K562 (cell line): ENCODE data around the gene PRSS8. TPM values are rescaled to one million over a fixed set of nuclear protein-coding genes. Genes with fewer than 3 reads are reported as not detected.

Source experiments
- CHAMP1 ChIP-seq: fragments of 450-650 bp; IDR thresholded peaks from 2 replicates; pipeline ENCODE4 v1.6.1; 2016; ENCODE audit warnings: mild to moderate bottlenecking
- E2F5 ChIP-seq: sonication (generic); formaldehyde crosslinking; IDR thresholded peaks from 2 replicates; pipeline ENCODE4 v1.8.0; 2022; ENCODE audit warnings: mild to moderate bottlenecking, missing genetic modification reagents
- FOS ChIP-seq: IDR thresholded peaks from 3 replicates; pipeline ENCODE4 v1.6.1; 2011; ENCODE audit not compliant: insufficient read length; ENCODE audit errors: extremely low read depth
- LARP7 ChIP-seq: fragments of 450-650 bp; IDR thresholded peaks from 2 replicates; pipeline ENCODE4 v1.6.1; 2016
- MAZ ChIP-seq, 2 experiments: fragments of 450-650 bp in 1 of 2; sonication (generic) in 1 of 2; formaldehyde crosslinking; IDR thresholded peaks in 1 of 2; conservative IDR thresholded peaks in 1 of 2; 2 replicates each; pipeline versions ENCODE4 v1.4.0 to v1.5.0; 2020; ENCODE audit warnings: mild to moderate bottlenecking in 1 of 2, missing genetic modification reagents in 1 of 2
- POLR2H ChIP-seq: IDR thresholded peaks from 2 replicates; pipeline ENCODE4 v1.6.1; 2016; ENCODE audit warnings: missing genetic modification characterization, low read depth, mild to moderate bottlenecking, control low read depth, missing compliant biosample characterization, moderate library complexity
- RCOR1 ChIP-seq, 2 experiments: IDR thresholded peaks; 2 replicates each; pipeline ENCODE4 v1.6.1; 2012; ENCODE audit warnings: low read depth in 2 of 2, low read length in 2 of 2, borderline replicate concordance in 1 of 2, improper control_type of control experiment in 1 of 2
- SETDB1 ChIP-seq: IDR thresholded peaks from one replicate; pipeline ENCODE4 v1.6.1; 2012; ENCODE audit warnings: low read length, control low read depth, inconsistent platforms
- SMC3 ChIP-seq: conservative IDR thresholded peaks from 2 replicates; pipeline ENCODE4 v1.6.1; 2011; ENCODE audit warnings: low read depth, low read length, improper control_type of control experiment; ENCODE audit not compliant: insufficient read depth
- SRSF3 ChIP-seq: fragments of 200-400 bp; formaldehyde crosslinking; IDR thresholded peaks from 2 replicates; pipeline ENCODE4 v1.6.1; 2016; ENCODE audit warnings: mild to moderate bottlenecking, low read length, moderate library complexity; ENCODE audit not compliant: insufficient read depth
- THAP7 ChIP-seq: fragments of 250-450 bp; sonication (Bioruptor Pico); IDR thresholded peaks from 2 replicates; pipeline ENCODE4 v1.5.0; 2021
- ZNF133 ChIP-seq: fragments of 250-450 bp; sonication (Bioruptor Pico); IDR thresholded peaks from 2 replicates; pipeline ENCODE4 v1.4.0; 2020; ENCODE audit warnings: mild to moderate bottlenecking
- ZNF217 ChIP-seq: sonication (generic); formaldehyde crosslinking; IDR thresholded peaks from 2 replicates; pipeline ENCODE4 v1.8.0; 2022; ENCODE audit warnings: mild to moderate bottlenecking, missing genetic modification reagents
- polyA plus RNA-seq, 8 experiments: library from polyadenylated mRNA; depleted of rRNA in 4 of 8; stranded (reverse) in 5 of 8; unstranded in 3 of 8; fragments of >200 nt; fragmentation: Nextera tagmentation in 2 of 8; fragmentation: Illumina TruSeq in 1 of 8; extraction: Ambion mirVana in 2 of 8; extraction: Trizol in 1 of 8; gene quantifications; 2 replicates each; pipeline versions ENCODE4 v1.2.1 to v1.2.3, GENCODE V29; 2011 to 2014; ENCODE audit warnings: inconsistent platforms in 1 of 8, missing spikeins in 1 of 8
- total RNA-seq, 7 experiments: library from RNA; depleted of rRNA in 6 of 7; stranded (reverse); fragments of >200 nt in 6 of 7; fragmentation: Illumina TruSeq in 2 of 7; extraction: Trizol in 2 of 7; gene quantifications; 2 replicates each; pipeline versions ENCODE4 v1.2.1 to v1.2.3, GENCODE V29; 2011 to 2021; ENCODE audit warnings: low replicate concordance in 1 of 7
- TF ChIP-seq, protein P1 (sequence below), 2 experiments: fragments of 450-650 bp in 1 of 2; sonication (generic) in 1 of 2; formaldehyde crosslinking in 1 of 2; IDR thresholded peaks in 1 of 2; conservative IDR thresholded peaks in 1 of 2; 2 replicates each; pipeline versions ENCODE4 v1.6.1 to v1.8.1; 2016 to 2023; ENCODE audit warnings: mild to moderate bottlenecking in 2 of 2, moderate library complexity in 2 of 2, inconsistent platforms in 1 of 2, missing genetic modification reagents in 1 of 2
- TF ChIP-seq, protein P2 (sequence below): fragments of 250-450 bp; sonication (Bioruptor Pico); IDR thresholded peaks from 2 replicates; pipeline ENCODE4 v1.4.0; 2020
- TF ChIP-seq, protein P3 (sequence below): fragments of 250-450 bp; sonication (Bioruptor Pico); IDR thresholded peaks from 2 replicates; pipeline ENCODE4 v1.5.0; 2021; ENCODE audit warnings: mild to moderate bottlenecking, moderate library complexity

Gene PRSS8
- total and polyA plus RNA-seq, 9 of the 15 experiments (the other 6 are each of a cell fraction or from before 2014, with no cell fraction given), result 0.25 to 3.9 (median 1.3) TPM; not detected in 1

GRCh38 chr16:31105677-31106213, 29.8 kb downstream of the PRSS8 start (continued):
- TF ChIP-seq CHAMP1, result no peak
- no peak for TF ChIP-seq FOS
- TF ChIP-seq THAP7 (CRISPR knock-in tag), result no peak
- TF ChIP-seq E2F5 (CRISPR knock-in tag), result no peak
- no peak for TF ChIP-seq ZNF133
- TF ChIP-seq, protein P1, sequence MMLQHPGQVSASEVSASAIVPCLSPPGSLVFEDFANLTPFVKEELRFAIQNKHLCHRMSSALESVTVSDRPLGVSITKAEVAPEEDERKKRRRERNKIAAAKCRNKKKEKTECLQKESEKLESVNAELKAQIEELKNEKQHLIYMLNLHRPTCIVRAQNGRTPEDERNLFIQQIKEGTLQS (IDR thresholded peaks at IDR 0.05), result no peak
- TF ChIP-seq, protein P1 (CRISPR knock-in tag; conservative IDR thresholded peaks at IDR 0.05), result no peak
- TF ChIP-seq MAZ (CRISPR knock-in tag; conservative IDR thresholded peaks at IDR 0.05 in 1 of 2, IDR thresholded peaks at IDR 0.05 in 1 of 2), result peak; percentile 76
- TF ChIP-seq SMC3, result peak; percentile 58
- TF ChIP-seq, protein P2, sequence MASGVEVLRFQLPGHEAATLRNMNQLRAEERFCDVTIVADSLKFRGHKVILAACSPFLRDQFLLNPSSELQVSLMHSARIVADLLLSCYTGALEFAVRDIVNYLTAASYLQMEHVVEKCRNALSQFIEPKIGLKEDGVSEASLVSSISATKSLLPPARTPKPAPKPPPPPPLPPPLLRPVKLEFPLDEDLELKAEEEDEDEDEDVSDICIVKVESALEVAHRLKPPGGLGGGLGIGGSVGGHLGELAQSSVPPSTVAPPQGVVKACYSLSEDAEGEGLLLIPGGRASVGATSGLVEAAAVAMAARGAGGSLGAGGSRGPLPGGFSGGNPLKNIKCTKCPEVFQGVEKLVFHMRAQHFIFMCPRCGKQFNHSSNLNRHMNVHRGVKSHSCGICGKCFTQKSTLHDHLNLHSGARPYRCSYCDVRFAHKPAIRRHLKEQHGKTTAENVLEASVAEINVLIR, result no peak
- TF ChIP-seq, protein P3, sequence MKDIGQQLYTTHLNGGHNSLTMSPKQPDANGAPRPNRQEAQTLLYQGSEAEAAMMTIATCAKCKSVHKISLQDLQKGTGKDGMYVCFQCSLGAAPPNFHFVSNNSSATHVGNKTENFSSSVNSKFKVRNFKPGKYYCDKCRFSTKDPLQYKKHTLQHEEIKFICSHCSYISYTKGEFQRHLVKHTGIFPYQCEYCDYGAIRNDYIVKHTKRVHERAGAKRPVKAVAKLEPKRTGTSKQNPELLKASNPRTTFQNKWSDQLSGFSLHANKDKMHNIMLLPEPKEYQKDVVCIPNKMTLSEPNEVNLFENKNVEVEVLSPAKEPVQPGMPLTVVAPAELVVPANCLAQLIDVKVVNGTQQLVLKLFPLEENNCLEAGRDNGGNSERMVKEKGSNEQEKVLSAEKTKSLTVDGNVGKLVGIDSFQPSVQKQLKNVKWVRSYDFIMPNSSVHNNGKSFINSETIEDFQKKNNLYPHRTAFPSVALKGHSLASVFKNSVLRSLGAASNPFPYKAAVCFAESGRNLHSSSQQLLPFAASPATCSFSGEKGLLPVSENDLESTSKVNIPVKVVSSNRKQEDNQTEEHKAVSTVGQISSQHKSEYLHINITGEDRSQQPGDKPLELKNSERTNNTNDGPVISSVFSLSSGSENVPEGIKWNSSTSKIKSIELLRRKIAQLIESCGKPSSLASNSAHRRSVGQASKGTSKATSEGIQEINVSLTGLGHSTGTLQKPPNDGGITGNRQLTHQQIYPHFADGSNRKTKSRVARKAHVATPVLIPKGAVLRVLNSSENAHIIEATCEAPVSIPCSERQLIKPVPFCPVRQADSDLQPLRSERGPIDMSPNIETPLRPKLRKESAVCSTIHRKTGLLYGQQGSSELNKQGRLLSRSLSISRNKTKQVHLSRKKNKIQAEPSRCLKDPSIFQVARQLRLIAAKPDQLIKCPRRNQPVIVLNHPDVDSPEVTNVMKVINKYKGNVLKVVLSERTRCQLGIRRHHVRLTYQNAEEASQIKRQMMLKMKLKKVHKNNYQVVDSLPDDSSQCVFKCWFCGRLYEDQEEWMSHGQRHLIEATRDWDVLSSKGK (CRISPR knock-in tag), result no peak
- peak in 1 of 2 experiments; percentile 83; a peak in 2 of 4 replicates for TF ChIP-seq RCOR1 (IDR thresholded peaks at IDR 0.05; ENCODE audit: borderline replicate concordance in 1 of 2, low read depth in 2 of 2, low read length in 2 of 2)
- no peak for TF ChIP-seq SRSF3
- TF ChIP-seq LARP7, result no peak
- TF ChIP-seq POLR2H (tag), result no peak
- TF ChIP-seq SETDB1, result no peak
- no peak for TF ChIP-seq ZNF217 (CRISPR knock-in tag)
